ENCODE measurements around the gene ARID3C. TPM values are rescaled to one million over a fixed set of nuclear protein-coding genes. Genes with fewer than 3 reads are reported as not detected.
A peak's percentile ranks its signal among the peaks of the same experiment; 100 is the strongest.

ARID3C gene
- total and polyA plus RNA-seq, 8 donors: not detected

- Histone ChIP-seq H3K27ac (no peak overlapping the region), H3K27me3 (peaks cover 0 to 88% (median 54%) of the 10 kb centered on the region in 3 donors)
- peak in 1 of 2 donors; percentile 59 for DNase-seq
Measured at GRCh38 chr9:34576597-34577399, 52.1 kb downstream of the ARID3C start.

GRCh38 chr9:34575862-34576596, 52.8 kb downstream of the ARID3C start:
- peaks cover 11 to 38% (median 23%) of the 10 kb centered on the region in 4 donors for H3K4me1 ChIP-seq
- no peak for DNase-seq
- no peaks in the 10 kb centered on the region for H3K36me3 ChIP-seq
- intact Hi-C loops (cut with DNase I; ENCODE audit: low total_unique reads): no loop called here
- H3K4me3 ChIP-seq: no peak overlapping the region
- no peak overlapping the region for H3K27ac ChIP-seq
- H3K27me3 ChIP-seq: peaks cover 0 to 81% (median 47%) of the 10 kb centered on the region in 3 donors
- WGBS, 5 donors: 45 to 67% (median 49%) methylated on average over 17 to 21 of the region's 21 CpGs
- TF ChIP-seq CTCF (IDR thresholded peaks at IDR 0.05) (no peak), EP300 (IDR thresholded peaks at IDR 0.05) (no peak), POLR2A (IDR thresholded peaks at IDR 0.05) (no peak), POLR2AphosphoS5 (IDR thresholded peaks at IDR 0.05) (no peak)
- no peaks in the 10 kb centered on the region for H3K9me3 ChIP-seq

More at GRCh38 chr9:34576597-34577399, 52.1 kb downstream of the ARID3C start:
- H3K4me1 ChIP-seq: peaks cover 11 to 36% (median 22%) of the 10 kb centered on the region in 4 donors
- H3K4me3 ChIP-seq: no peak overlapping the region
- intact Hi-C loops (cut with DNase I; ENCODE audit: low total_unique reads): no loop called here
- H3K36me3 ChIP-seq: no peaks in the 10 kb centered on the region
- H3K9me3 ChIP-seq: no peaks in the 10 kb centered on the region
- TF ChIP-seq CTCF (IDR thresholded peaks at IDR 0.05): no peak
- WGBS, 5 donors: 38 to 72% (median 49%) methylated on average over 10 to 14 of the region's 14 CpGs

- H3K27ac ChIP-seq: no peak overlapping the region
- H3K9me3 ChIP-seq: no peaks in the 10 kb centered on the region
- intact Hi-C loops (cut with DNase I; ENCODE audit: low total_unique reads): no loop called here
- H3K27me3 ChIP-seq: peaks cover 0 to 74% (median 42%) of the 10 kb centered on the region in 3 donors
- no peak overlapping the region for H3K4me3 ChIP-seq
- DNase-seq: peak in 1 of 2 donors; percentile 68
- no peaks in the 10 kb centered on the region for H3K36me3 ChIP-seq
- H3K4me1 ChIP-seq: peaks cover 11 to 38% (median 27%) of the 10 kb centered on the region in 4 donors
- WGBS, 5 donors: 39 to 54% (median 48%) methylated on average over 8 of the region's 8 CpGs
- TF ChIP-seq CTCF (IDR thresholded peaks at IDR 0.05) (no peak), POLR2AphosphoS5 (IDR thresholded peaks at IDR 0.05) (no peak), POLR2A (IDR thresholded peaks at IDR 0.05) (no peak), EP300 (IDR thresholded peaks at IDR 0.05) (no peak)
Measured at GRCh38 chr9:34575241-34575640, 53.6 kb downstream of the ARID3C start.

- no peak for DNase-seq
- intact Hi-C loops (cut with DNase I; ENCODE audit: low total_unique reads): no loop called here
- no peak overlapping the region for H3K4me3 ChIP-seq
- H3K27me3 ChIP-seq: peaks cover 0 to 67% (median 36%) of the 10 kb centered on the region in 3 donors
- H3K36me3 ChIP-seq: no peaks in the 10 kb centered on the region
- 87 to 97% (median 93%) methylated on average over 8 to 12 of the region's 12 CpGs for WGBS, 5 donors
- no peak overlapping the region for H3K27ac ChIP-seq
- H3K4me1 ChIP-seq: peaks cover 11 to 40% (median 28%) of the 10 kb centered on the region in 4 donors
- H3K9me3 ChIP-seq: no peaks in the 10 kb centered on the region
- TF ChIP-seq POLR2A (IDR thresholded peaks at IDR 0.05) (no peak), CTCF (IDR thresholded peaks at IDR 0.05) (no peak), EP300 (IDR thresholded peaks at IDR 0.05) (no peak), POLR2AphosphoS5 (IDR thresholded peaks at IDR 0.05) (no peak)
Measured at GRCh38 chr9:34574571-34574970, 54.3 kb downstream of the ARID3C start.
